Esophagus muscularis mucosa (tissue), 4 donors: Measurements from ENCODE around the gene CEP89. TPM values are rescaled to one million over a fixed set of nuclear protein-coding genes. Genes with fewer than 3 reads are reported as not detected.

Source experiments
- DNase-seq: peaks from one replicate; pipeline ENCODE4 v3.0.0-alpha.2; 2017; ENCODE audit errors: extremely low spot score
- H3K27ac ChIP-seq, 4 donors: fragments of 200-600 bp; sonication (generic); replicated peaks in 1 of 4; 1 replicate in 3 of 4; 2 replicates in 1 of 4; pipeline ENCODE4 v1.5.1; 2016 to 2019; ENCODE audit warnings: mild to moderate bottlenecking in 1 of 4
- H3K27me3 ChIP-seq, 4 donors: fragments of 200-600 bp; sonication (generic); one replicate each; pipeline versions ENCODE4 v1.5.1 to v1.6.0; 2016 to 2019
- H3K36me3 ChIP-seq, 4 donors: fragments of 200-600 bp; sonication (generic); one replicate each; pipeline ENCODE4 v1.5.1; 2016 to 2019
- H3K4me1 ChIP-seq, 4 donors: fragments of 200-600 bp; sonication (generic); one replicate each; pipeline ENCODE4 v1.5.1; 2016 to 2019
- H3K4me3 ChIP-seq, 4 donors: fragments of 200-600 bp; sonication (generic); 1 replicate in 2 of 4; 2 replicates in 2 of 4; pipeline ENCODE4 v1.5.1; 2016 to 2019; ENCODE audit warnings: mild to moderate bottlenecking in 4 of 4, moderate library complexity in 1 of 4
- H3K9me3 ChIP-seq, 4 donors: fragments of 200-600 bp; sonication (generic); 1 replicate in 3 of 4; 2 replicates in 1 of 4; pipeline ENCODE4 v1.5.1; 2016 to 2019
- EP300 ChIP-seq: sonication (generic); formaldehyde crosslinking; IDR thresholded peaks from one replicate; pipeline ENCODE4 v1.6.1; 2017; ENCODE audit warnings: antibody characterized with exemption
- POLR2A ChIP-seq: fragments of 450-650 bp; IDR thresholded peaks from one replicate; pipeline ENCODE4 v1.6.1; 2017; ENCODE audit warnings: antibody characterized with exemption, moderate library complexity, mild to moderate bottlenecking, low read depth
- POLR2AphosphoS5 ChIP-seq, 2 donors: sonication (generic); formaldehyde crosslinking; IDR thresholded peaks; one replicate each; pipeline ENCODE4 v1.6.1; 2017; ENCODE audit warnings: antibody characterized with exemption in 2 of 2
- WGBS: methylation state at CpG from one replicate; pipeline ENCODE4 v1.1.5; 2018; 5-methylcytosine and 5-hydroxymethylcytosine counted together
- intact Hi-C: fragments of 100-400 bp; cut with DNase I; formaldehyde crosslinking; loops from one replicate; pipeline ENCODE4 v1.15.1; 2023
- total RNA-seq, 4 donors: library from RNA; depleted of rRNA; stranded (reverse); fragments of >200 nt; gene quantifications; one replicate each; pipeline versions ENCODE4 v1.1.0 to v1.2.1, GENCODE V29; 2016
- TF ChIP-seq, protein P1 (sequence below), 3 experiments: fragments of 200-600 bp in 2 of 3; fragments of 450-650 bp in 1 of 3; sonication (generic) in 2 of 3; IDR thresholded peaks; one replicate each; pipeline ENCODE4 v1.5.1; 2017 to 2019; ENCODE audit warnings: antibody characterized with exemption in 3 of 3, mild to moderate bottlenecking in 2 of 3, moderate library complexity in 1 of 3

CEP89 gene
- total RNA-seq, 4 donors from 2014 or later = 9.1 to 20.4 (median 18.4) TPM

DNA sequence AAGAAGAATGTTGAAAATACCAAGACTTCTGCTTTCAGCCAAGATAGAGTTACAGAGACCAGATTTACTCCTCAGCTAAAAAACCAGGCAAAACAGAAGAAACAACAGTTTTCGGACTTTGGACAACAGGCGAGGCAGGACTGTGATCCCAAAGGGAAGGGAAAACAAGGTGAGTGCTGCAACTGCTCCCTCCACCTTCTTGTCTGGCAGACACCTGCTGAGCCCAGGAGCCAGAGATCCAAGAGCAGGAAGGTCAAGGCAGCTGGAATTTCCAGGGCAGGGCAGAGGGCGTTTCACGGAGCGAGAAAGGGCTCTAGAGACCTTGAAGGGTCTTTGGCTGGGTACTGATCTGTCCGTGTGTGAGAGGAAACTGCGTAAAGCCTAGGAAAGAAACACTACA lies 69.3 kb downstream of the CEP89 start:
- H3K4me3 ChIP-seq = no peak overlapping the region
- H3K27me3 ChIP-seq = no peaks in the 10 kb centered on the region
- WGBS = 86% methylated on average over 7 of the region's 7 CpGs
- intact Hi-C loops = no loop called here
- no peak overlapping the region for H3K27ac ChIP-seq
- no peak for DNase-seq
- H3K36me3 ChIP-seq = peaks cover 42 to 66% (median 56%) of the 10 kb centered on the region in 4 donors
- no peaks in the 10 kb centered on the region for H3K4me1 ChIP-seq
- TF ChIP-seq POLR2AphosphoS5 (IDR thresholded peaks at IDR 0.05) = no peak
- TF ChIP-seq, protein P1, sequence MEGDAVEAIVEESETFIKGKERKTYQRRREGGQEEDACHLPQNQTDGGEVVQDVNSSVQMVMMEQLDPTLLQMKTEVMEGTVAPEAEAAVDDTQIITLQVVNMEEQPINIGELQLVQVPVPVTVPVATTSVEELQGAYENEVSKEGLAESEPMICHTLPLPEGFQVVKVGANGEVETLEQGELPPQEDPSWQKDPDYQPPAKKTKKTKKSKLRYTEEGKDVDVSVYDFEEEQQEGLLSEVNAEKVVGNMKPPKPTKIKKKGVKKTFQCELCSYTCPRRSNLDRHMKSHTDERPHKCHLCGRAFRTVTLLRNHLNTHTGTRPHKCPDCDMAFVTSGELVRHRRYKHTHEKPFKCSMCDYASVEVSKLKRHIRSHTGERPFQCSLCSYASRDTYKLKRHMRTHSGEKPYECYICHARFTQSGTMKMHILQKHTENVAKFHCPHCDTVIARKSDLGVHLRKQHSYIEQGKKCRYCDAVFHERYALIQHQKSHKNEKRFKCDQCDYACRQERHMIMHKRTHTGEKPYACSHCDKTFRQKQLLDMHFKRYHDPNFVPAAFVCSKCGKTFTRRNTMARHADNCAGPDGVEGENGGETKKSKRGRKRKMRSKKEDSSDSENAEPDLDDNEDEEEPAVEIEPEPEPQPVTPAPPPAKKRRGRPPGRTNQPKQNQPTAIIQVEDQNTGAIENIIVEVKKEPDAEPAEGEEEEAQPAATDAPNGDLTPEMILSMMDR (IDR thresholded peaks at IDR 0.05) = no peak
- TF ChIP-seq POLR2A = no peak
- no peak for TF ChIP-seq EP300
- H3K9me3 ChIP-seq = peaks cover 0 to 9% (median 8%) of the 10 kb centered on the region in 4 donors

DNA sequence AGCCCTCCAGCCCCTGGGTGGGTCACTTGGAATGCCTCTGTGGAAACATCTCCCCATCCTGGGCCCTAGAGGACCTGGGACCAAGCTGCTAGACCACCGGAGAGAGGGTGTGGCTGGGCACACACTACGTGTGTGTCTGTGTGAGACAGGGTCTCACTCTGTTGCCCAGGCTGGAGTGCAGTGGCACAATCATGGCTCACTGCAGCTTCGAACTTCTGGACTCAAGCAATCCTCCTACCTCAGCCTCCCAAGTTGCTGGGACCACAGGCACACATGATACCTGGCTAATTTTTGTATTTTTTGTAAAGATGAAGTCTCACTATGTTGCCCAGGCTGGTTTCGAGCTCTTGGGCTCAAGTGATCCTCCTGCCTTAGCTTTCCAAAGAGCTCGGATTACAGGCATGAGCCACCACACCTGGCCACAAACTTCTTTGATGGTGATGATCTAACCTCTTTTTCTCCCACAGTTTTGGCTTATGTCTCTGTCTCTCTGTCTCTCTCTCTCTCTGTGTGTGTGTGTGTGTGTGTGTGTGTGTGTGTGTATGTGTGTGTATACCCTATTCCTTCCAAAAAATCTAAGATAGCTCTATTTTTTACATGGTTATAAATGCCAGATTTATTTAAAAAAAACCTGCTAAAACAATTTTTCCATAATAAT lies 70.1 kb downstream of the CEP89 start:
- 88% methylated on average over 5 of the region's 5 CpGs for WGBS

DNA sequence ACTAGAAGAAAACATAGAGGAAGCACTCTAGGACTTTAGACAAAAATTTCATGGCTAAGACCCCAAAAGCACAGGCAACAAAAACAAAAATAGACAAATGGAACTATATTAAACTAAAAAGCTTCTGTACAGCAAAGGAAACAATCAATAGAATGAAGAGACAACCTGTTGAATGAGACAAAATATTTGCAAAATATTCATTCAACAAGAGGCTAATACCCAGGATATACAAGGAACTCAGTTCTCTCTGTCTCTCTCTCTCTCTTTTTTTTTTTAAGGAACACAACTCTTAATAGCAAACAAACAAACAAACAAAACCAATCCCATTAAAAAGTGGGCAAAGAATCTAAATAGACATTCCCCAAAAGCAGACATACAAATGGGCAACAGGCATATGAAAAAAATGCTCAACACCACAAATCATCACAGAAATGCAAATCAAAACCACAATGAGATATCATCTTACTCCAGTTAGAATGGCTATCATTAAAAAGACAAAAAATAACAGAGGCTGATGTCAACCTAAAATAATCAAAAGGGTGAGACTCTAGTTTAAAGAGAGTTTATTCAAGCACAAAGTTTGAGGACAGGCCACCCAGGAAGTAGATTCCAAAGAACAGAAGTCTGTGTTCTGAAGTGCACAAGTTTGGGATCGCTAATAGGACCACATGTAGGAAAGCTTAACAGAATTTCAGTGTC lies 75.1 kb downstream of the CEP89 start:
- 100% methylated on average over 1 of the region's 1 CpG for WGBS
- Histone ChIP-seq H3K9me3 (peaks cover 0 to 20% (median 19%) of the 10 kb centered on the region in 4 donors), H3K27ac (no peak overlapping the region), H3K36me3 (peaks cover 26 to 77% (median 47%) of the 10 kb centered on the region in 4 donors), H3K4me1 (no peaks in the 10 kb centered on the region), H3K27me3 (no peaks in the 10 kb centered on the region), H3K4me3 (no peak overlapping the region)
- intact Hi-C loops = no loop called here
- TF ChIP-seq EP300 (no peak), POLR2A (no peak), POLR2AphosphoS5 (IDR thresholded peaks at IDR 0.05) (no peak)
- TF ChIP-seq, protein P1 (IDR thresholded peaks at IDR 0.05) = no peak
- DNase-seq = no peak

More for the DNA sequence above, 70.1 kb downstream of the CEP89 start:
- no peak overlapping the region for H3K4me3 ChIP-seq
- no peak for DNase-seq
- no peaks in the 10 kb centered on the region for H3K27me3 ChIP-seq
- no peaks in the 10 kb centered on the region for H3K4me1 ChIP-seq
- H3K36me3 ChIP-seq = peaks cover 38 to 67% (median 51%) of the 10 kb centered on the region in 4 donors
- H3K27ac ChIP-seq = no peak overlapping the region
- peaks cover 0 to 9% (median 8%) of the 10 kb centered on the region in 4 donors for H3K9me3 ChIP-seq
- intact Hi-C loops = no loop called here
- TF ChIP-seq, protein P1 (IDR thresholded peaks at IDR 0.05) = no peak
- TF ChIP-seq EP300 = no peak
- no peak for TF ChIP-seq POLR2AphosphoS5 (IDR thresholded peaks at IDR 0.05)
- TF ChIP-seq POLR2A = no peak

DNA sequence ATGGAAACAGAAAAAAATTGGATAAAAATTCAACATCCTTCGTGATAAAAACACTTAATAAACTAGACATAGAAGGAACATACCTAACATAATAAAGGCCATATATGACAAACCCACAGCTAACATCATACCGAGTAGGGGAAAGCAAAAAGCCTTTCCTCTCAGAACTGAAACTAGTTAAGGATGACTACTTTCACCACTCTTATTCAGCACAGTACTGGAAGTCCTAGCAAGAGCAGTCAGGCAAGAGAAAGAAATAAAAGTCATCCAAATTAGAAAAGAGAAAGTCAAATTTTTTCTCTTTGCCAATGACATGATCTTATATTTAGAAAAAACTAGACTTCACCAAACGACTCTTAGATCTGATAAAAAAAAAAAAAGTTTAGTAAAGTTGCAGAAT lies 76.4 kb downstream of the CEP89 start:
- Histone ChIP-seq H3K36me3 (peaks cover 26 to 74% (median 40%) of the 10 kb centered on the region in 4 donors), H3K4me3 (no peak overlapping the region), H3K27me3 (no peaks in the 10 kb centered on the region), H3K4me1 (no peaks in the 10 kb centered on the region), H3K27ac (no peak overlapping the region), H3K9me3 (peaks cover 0 to 28% (median 21%) of the 10 kb centered on the region in 4 donors)
- no peak for DNase-seq
- TF ChIP-seq, protein P1 (IDR thresholded peaks at IDR 0.05) = no peak
- TF ChIP-seq POLR2A (no peak), EP300 (no peak), POLR2AphosphoS5 (IDR thresholded peaks at IDR 0.05) (no peak)
- intact Hi-C loops = no loop called here
- 96% methylated on average over 3 of the region's 3 CpGs for WGBS
